Activated gamma-delta T cell treated with anti-CD3 and anti-CD28 coated beads, Interleukin-2, amount 50 U/mL, for 16 hours (primary cell): ENCODE data around the gene CKMT2.
A peak's percentile ranks its signal among the peaks of the same experiment; 100 is the strongest.

Source experiments
- DNase-seq: peaks from one replicate; pipeline ENCODE4 v3.0.0-alpha.2; 2020; ENCODE audit warnings: low read depth

Gene CKMT2

DNA sequence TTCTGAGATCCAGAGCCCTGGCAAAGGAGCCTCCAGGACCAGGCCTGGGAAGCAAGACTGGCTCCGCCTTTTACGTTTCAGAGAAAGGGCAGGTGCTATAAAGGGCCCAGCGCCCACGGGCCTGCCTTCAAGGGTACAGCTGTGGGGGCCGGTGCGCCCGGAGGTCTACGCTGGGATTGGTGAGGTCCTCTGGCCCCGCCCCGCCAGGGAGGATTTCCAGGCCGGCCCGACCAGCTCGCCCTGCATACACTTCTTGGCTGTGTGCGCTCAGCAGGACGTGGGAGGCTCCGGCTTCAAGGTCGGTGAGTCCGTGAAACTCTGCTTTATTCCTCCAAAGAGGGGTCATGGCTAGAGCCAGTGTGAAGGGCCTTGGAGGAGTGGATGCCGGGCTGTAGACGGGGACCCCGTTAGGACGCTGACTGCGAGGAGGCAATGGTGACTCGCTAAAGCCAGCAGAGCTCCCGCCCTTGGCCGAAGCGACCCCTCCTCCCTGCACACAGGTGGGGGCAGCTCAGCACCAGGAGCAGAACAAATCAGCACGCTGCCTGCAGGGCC is at the start of gene CKMT2:
TSS of gene CKMT2 (plus strand) at position 243 of the 555 bp plus-strand sequence. CDS start 17,811 bp downstream, outside the sequence.
- DNase-seq = no peak

DNA sequence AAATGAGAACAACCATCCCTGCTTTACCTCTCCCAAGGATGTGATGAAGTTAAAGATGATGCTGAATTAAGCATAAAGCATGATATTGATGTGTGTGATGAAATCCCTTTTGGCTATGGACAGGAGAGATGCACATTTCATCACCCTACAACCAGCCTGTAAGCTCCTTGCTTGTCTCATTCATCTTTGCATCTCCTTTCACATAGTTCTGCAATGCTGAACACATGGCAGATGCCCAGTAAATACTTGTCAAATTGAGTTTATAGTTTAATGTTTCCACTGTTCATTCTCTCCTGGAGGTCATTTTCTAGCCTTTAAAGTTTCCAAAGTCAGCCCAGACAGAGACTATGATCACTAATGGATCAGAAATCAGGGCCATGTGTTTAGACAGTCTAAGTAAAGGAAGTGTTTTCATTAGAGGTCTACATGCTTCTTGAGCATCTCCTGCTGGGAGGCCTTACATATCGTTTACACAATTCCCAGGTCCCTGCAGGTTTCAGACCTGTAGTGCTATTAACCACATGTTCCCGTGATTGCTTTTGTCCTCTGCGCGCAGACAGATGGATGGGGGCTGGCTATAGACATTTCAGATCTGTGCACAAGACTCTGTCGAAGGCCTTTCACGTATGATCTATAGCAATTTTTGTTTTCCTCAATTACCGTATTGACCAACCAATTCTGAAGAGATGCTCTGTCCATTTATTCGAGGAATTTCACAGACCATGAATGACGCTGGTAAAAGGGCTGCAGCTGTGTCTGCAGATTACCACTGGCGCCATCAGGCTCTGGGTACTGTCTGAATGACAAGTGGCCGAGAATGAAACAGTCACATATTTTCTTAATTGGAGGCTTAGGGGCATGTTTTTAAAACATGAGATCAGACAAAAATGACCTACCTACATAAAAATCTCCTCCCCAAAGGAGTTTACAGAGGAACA is 49.0 kb upstream of the CKMT2 start:
- no peak for DNase-seq

DNA sequence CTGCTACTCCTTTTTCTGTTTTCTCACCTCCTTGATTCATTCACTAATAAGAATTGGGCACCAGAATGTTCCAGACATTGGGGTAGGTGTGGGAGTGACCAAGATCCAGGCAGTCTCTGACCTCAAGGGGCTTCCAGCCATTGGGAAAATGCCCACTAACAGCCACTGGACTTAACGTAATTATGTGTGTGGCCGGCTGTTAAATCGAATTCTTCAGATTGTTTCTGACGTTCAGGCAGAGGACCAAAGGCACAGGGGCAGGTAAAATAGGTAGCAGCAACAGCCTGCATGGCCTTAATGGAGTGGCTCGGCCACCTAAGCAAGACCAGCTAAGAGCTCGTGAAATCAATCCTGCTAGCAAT is 48.4 kb upstream of the CKMT2 start:
- DNase-seq = no peak

- no peak for DNase-seq
Observed at GRCh38 chr5:81187885-81188284, 45.2 kb upstream of the CKMT2 start.

GRCh38 chr5:81188962-81189361 is 44.2 kb upstream of the CKMT2 start:
- DNase-seq = no peak

GRCh38 chr5:81189875-81190498 is 43.1 kb upstream of the CKMT2 start:
- DNase-seq = no peak

DNA sequence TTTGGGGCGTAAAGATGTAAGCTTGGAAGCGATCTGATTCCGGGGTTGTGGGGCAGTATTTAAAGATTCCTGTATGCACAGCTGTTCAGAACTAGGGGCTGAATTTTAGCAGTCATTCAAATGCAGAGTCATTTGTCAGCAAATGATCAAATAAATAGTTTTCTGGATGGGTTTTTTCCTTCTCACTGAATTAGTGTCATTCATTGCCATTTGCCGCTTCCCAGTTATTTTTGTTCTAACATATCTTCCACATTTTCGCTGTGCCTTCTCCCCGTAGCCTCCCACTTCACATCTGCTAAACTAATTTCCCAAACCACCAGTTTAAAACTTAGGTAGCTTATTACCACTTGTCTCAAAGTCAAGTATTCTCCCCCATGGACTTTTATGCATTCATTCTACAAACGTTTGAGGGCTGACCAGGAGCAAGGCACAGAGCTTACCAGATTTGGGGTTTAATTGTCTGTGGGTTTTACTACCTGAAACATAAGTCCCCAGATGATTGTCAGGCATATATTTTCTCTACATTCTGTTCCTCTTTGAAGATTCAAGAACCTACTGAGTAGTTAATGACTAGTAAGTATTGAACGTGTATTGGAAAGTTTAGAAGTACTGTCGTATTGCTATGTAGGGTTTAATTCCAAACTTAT is 41.3 kb upstream of the CKMT2 start:
- no peak for DNase-seq

DNA sequence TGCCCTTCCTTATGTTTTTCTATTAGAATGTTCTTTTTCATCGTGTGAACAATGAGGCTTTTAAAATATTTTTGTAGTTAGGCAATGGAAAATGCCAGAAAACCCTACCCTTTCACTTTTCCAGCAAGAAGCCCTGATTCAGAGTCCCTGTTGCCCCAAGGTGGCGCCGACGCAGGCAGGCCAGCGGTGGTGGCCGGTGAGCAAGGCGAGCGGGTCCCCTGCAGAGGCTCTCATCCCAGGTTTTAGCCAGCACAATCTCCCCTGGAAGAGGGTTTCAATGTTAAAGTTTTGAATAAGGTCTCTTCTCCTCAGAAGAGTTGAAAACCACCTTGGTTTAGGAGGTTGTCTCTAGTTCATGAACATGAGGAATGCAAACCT is 40.8 kb upstream of the CKMT2 start:
- no peak for DNase-seq

GRCh38 chr5:81194633-81195334 is 38.3 kb upstream of the CKMT2 start:
- peak; percentile 66 for DNase-seq

DNA sequence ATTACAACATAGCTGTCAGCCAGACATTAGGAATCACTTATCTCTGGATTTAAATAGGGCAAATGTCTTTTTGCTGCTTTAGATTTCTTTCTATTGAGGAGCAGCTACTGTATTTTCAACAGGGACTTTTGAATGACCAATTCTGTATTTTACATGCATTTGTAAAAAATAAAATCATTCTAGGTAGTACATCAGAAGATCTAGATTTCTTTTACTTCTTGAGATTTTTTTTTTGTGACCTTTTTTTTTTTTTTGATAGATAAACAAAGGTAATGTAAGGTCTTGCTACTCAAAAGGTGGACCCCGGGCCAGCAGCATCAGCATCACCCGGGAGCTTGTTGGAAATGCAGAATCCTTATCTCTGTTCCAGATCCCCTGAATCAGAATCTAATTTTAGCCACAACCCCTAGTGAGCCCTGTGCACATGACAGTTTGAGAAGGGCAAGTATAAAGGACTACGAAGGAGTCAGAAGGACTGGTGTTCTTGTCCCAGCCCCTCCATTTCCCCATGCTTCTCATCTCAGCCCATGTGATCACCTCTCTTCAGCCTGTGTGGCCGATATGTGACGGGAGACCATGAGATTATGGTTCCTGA is 37.7 kb upstream of the CKMT2 start:
- DNase-seq = no peak

DNA sequence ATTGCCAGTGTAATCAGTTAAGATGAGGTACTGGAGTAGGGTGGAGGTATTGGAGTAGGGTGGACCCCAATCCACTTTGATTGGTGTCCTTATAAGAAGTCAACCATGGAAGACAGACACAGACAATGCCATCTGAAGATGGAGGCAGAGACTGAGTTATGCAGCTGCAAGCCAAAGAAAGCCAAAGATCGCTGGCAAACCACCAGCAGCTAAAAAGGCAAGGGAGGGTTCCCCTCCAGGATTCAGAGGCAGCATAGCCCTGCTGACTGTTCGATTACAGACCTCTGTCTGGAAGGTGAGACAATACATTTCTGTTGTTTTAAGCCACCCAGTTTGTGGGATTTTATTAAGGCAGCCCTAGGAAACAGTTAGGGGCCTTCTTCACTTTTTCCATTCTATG is 30.5 kb upstream of the CKMT2 start:
- no peak for DNase-seq

GRCh38 chr5:81203729-81204128 is 29.4 kb upstream of the CKMT2 start:
- DNase-seq = no peak

DNA sequence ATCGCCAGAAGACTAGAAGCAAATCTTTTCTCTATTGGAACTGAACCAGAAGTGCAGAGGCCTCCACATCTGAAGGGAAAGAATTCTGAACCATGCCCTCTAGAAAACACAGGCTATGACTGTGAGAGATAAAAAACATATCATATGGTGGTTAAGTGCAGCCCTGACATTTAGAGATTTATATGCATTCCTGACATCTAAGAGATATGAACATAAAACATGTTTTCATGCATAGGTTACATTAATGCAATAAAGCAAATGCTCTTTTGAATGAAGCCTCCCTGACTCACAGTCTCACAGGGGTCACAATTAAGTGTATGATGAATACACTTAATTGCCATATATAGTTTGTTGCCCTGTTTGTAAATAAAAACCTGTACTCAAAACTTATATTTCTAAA is 28.9 kb upstream of the CKMT2 start:
- no peak for DNase-seq

DNA sequence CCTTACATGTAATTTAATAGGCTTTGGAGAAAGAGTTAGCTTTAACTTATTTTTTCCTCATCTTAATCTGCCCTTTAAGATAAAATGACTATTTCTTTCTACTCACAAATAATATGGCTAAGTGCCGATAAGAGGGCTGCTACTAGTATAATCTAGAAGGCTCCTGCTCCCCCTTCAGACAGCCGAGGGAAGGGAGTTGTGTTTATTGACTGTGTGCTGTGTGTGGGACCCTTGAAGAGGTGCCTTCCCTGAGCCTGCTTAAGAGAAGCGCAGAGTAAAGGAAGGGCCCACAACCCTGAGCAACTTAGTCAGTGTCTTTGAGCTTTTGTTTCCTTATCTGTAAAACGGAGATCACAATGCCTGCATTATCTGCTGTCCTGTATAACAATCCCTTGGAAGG is 28.1 kb upstream of the CKMT2 start:
- no peak for DNase-seq

DNA sequence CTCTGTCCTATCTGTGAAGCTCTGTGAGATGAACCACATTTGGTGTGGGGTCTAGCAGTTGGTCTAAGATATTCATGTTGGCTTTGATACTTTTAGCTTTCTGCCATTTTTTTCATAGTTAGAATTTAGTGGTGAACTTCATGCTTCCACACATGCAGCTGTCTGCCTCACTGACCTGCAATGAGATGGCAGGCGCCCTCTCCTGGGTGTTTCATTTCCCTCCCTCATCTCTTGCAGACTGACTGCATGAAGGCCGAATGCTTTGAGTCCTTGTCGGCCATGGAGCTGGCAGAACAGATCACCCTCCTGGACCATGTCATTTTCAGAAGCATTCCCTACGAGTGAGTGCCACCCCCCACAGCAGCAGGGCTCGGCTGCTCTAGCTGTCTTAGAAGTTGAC is 26.1 kb upstream of the CKMT2 start:
- DNase-seq = no peak

- no peak for DNase-seq
Observed at GRCh38 chr5:81208904-81209303, 24.2 kb upstream of the CKMT2 start.

DNA sequence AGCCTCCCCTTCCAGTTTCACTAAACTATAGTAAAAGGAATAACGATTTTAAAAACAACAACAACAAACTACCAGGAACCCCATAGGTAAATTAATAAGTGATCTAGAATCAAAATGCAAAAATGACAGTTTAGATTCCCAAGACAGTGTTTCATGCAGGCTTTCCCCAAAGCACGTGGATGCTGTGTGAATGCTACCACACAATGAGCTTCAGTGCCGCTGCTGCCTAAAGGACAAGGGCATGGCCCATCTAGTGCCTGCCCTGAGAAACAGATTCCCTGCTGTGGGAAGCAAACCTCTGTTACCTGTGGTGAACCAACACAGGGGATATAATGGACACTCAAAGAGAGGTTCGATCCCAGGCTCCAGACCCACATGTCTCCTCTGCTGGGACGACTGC is 23.7 kb upstream of the CKMT2 start:
- DNase-seq = no peak

DNA sequence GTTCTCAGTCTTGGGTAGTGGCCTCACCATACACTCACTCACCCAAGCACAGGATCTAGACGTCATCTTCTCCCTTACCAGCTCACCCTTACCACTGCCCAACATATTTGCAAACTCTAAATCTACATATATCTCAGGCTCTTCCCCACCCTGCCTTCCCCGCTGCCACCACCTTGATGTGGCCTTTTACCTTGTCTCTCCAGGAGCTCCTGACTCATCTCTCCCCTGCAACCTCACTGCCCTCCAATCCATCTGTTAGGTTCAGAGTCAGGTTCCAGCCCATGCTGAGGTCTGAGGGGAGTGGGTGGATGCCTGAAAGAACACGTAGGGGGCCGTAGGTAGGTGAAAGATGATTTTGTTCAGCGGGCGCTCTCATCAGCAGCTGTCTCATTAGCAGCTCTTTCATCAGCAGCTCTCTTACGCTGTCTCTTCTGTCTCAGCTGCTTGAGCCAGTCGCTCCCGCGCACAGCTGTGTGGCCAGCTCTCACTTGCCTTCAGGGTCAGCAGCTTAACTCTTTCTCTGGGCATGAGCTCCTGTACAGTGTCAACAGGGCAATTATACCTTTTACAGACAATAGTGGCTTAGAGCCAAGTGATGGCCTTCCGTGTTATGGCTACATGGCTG is 23.1 kb upstream of the CKMT2 start:
- no peak for DNase-seq

DNA sequence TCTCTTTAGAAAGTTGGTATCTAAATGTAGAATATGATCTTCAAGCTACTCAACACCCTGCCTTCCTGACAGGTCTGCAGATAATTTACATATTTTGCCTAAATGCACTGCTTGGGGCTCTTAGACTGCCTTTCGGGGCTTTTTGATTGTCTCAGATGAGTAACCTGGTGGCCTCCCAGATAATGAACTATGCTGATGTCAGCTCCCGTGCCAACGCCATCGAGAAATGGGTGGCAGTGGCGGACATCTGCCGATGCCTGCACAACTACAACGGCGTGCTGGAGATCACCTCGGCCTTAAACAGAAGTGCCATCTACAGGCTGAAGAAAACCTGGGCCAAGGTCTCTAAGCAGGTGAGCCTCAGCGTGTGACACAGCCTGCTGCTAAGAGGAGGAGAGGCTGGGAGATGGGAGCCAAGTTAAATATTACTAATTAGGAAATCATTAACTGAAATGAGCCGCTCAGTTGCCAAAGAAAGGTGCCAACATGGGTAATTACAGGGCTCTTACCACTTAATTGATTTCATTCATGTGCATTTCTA is 20.8 kb upstream of the CKMT2 start:
- DNase-seq = no peak

- DNase-seq = no peak
Observed at GRCh38 chr5:81213070-81213469, 20.1 kb upstream of the CKMT2 start.

DNA sequence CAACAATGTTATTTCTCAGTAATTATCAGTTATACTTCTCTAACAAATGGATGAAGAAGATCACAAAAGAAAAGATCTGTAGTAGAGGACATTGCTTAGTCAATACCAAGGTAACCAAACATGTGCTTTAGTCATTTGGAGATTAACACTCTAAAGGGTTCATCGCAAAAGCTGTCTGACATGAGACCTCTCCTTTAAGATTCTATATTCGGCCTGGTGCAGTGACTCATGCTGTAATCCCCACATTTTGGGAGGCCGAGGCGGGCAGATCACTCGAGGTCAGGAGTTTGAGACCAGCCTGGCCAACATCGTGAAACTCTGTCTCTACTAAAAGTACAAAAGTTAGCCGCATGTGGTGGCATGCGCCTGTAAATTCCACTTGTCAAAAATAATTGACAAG is 18.3 kb upstream of the CKMT2 start:
- no peak for DNase-seq
